Esophagus squamous epithelium (tissue), 5 donors: ENCODE data around the gene TSPAN32. TPM values are rescaled to one million over a fixed set of nuclear protein-coding genes. Genes with fewer than 3 reads are reported as not detected.

Experiments used
- DNase-seq: peaks from one replicate; lab custom pipeline; 2025; lab: John Stamatoyannopoulos, UW
- H3K27ac ChIP-seq, 4 donors: fragments of 200-600 bp; sonication (generic); one replicate each; pipeline ENCODE4 v1.5.1; 2016 to 2019; ENCODE audit warnings: mild to moderate bottlenecking in 1 of 4
- H3K27me3 ChIP-seq, 4 donors: fragments of 200-600 bp; sonication (generic); 1 replicate in 3 of 4; 2 replicates in 1 of 4; pipeline versions ENCODE4 v1.5.1 to v1.6.0; 2017 to 2021; ENCODE audit warnings: antibody characterized with exemption in 1 of 4
- H3K36me3 ChIP-seq, 3 donors: fragments of 200-600 bp; sonication (generic); one replicate each; pipeline ENCODE4 v1.5.1; 2016 to 2019
- H3K4me1 ChIP-seq, 3 donors: fragments of 200-600 bp; sonication (generic); one replicate each; pipeline ENCODE4 v1.5.1; 2017 to 2019
- H3K4me3 ChIP-seq, 4 donors: fragments of 200-600 bp; sonication (generic); 1 replicate in 3 of 4; 2 replicates in 1 of 4; pipeline ENCODE4 v1.5.1; 2016 to 2019; ENCODE audit warnings: mild to moderate bottlenecking in 2 of 4, moderate library complexity in 1 of 4
- H3K9me3 ChIP-seq, 3 donors: fragments of 200-600 bp; sonication (generic); one replicate each; pipeline ENCODE4 v1.5.1; 2016 to 2019
- POLR2A ChIP-seq, 4 donors: fragments of 450-650 bp; IDR thresholded peaks; one replicate each; pipeline ENCODE4 v1.6.1; 2017; ENCODE audit warnings: antibody characterized with exemption in 4 of 4, mild to moderate bottlenecking in 4 of 4, moderate library complexity in 3 of 4
- WGBS, 2 donors: methylation state at CpG; one replicate each; pipeline ENCODE4 v1.1.5; 2018; 5-methylcytosine and 5-hydroxymethylcytosine counted together
- intact Hi-C: fragments of 100-400 bp; cut with DNase I; formaldehyde crosslinking; loops from one replicate; pipeline ENCODE4 v1.15.0; 2022
- total RNA-seq, 4 donors: library from RNA; depleted of rRNA; stranded (reverse); fragments of >200 nt; gene quantifications; one replicate each; pipeline ENCODE4 v1.1.0, GENCODE V29; 2016
- TF ChIP-seq, protein P1 (sequence below), 6 experiments: fragments of 450-650 bp in 4 of 6; fragments of 200-600 bp in 2 of 6; sonication (generic) in 2 of 6; IDR thresholded peaks; one replicate each; pipeline ENCODE4 v1.5.1; 2016 to 2019; ENCODE audit warnings: antibody characterized with exemption in 6 of 6, mild to moderate bottlenecking in 4 of 6, moderate library complexity in 4 of 6
- donor health status: DM: yes; HTN: yes; CAD: no.

Gene TSPAN32
- total RNA-seq, 4 donors from 2014 or later: 2.5 TPM; not detected in 3

DNA sequence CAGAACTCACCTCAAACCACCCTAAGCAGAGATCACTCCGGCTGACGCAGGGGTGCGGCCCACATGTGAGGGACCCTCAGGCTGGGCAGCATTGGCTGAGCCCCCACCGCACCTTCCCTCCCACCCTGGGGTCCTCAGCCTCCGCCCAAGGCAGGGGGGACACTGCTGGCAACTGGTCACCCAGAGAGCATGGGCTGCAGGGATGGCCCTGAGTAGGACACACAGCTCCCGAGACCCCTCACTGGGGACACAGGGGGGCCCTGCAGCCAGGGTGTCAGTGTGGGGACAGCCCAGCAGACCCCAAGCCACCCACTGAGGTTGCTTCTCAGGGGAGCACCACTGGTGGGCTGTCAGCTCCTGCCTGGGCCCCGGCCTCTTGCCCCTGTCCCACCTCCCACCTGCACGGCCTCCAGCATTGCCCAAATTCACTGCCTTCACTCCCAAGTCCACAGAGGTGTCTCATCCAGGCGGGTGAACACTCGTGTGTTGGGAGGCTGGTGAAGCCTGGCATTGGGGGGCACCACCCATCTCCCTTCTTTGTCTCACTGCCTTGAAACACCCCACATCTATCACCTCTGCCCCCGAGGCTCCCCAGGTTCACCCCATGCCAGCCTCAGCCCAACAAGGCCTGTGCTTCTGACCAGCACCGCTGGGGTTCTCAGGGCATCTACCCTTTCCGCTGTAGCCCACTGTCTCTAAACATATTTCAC, 4.7 kb upstream of the TSPAN32 start:
- H3K36me3 ChIP-seq: no peaks in the 10 kb centered on the region
- H3K27ac ChIP-seq: no peak overlapping the region
- 73 to 81% methylated on average over 5 to 8 of the region's 13 CpGs for WGBS, 2 donors
- no peak for DNase-seq
- peaks cover 0 to 30% (median 0%) of the 10 kb centered on the region in 4 donors for H3K27me3 ChIP-seq
- intact Hi-C loops: no loop called here
- H3K4me1 ChIP-seq: no peaks in the 10 kb centered on the region
- TF ChIP-seq, protein P1, sequence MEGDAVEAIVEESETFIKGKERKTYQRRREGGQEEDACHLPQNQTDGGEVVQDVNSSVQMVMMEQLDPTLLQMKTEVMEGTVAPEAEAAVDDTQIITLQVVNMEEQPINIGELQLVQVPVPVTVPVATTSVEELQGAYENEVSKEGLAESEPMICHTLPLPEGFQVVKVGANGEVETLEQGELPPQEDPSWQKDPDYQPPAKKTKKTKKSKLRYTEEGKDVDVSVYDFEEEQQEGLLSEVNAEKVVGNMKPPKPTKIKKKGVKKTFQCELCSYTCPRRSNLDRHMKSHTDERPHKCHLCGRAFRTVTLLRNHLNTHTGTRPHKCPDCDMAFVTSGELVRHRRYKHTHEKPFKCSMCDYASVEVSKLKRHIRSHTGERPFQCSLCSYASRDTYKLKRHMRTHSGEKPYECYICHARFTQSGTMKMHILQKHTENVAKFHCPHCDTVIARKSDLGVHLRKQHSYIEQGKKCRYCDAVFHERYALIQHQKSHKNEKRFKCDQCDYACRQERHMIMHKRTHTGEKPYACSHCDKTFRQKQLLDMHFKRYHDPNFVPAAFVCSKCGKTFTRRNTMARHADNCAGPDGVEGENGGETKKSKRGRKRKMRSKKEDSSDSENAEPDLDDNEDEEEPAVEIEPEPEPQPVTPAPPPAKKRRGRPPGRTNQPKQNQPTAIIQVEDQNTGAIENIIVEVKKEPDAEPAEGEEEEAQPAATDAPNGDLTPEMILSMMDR (IDR thresholded peaks at IDR 0.05): no peak
- no peak for TF ChIP-seq POLR2A (IDR thresholded peaks at IDR 0.05)
- H3K9me3 ChIP-seq: no peaks in the 10 kb centered on the region
- H3K4me3 ChIP-seq: no peak overlapping the region

DNA sequence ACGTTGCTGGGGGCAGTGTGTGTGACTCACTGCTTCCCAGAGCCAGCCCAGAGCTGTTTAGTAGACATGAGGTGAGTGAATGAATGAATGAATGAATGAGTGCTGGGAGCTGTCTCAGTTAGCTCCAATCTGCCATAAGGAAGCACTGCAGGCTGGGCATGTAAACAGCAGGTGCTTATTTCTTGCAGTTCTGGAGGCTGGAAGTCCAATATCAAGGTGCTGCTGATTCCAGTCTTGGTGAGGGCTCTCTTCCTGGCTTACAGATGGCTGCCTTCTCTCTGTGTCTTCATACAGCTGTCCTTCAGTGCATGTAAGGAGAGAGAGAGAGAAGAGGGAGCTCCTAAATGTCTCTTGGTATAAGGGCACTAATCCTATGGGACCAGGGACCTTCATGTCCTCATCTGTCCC, 4.2 kb upstream of the TSPAN32 start:
- Histone ChIP-seq H3K4me3 (no peak overlapping the region), H3K27ac (no peak overlapping the region), H3K9me3 (no peaks in the 10 kb centered on the region), H3K27me3 (peaks cover 0 to 30% (median 0%) of the 10 kb centered on the region in 4 donors), H3K36me3 (no peaks in the 10 kb centered on the region), H3K4me1 (peaks cover 0 to 5% (median 0%) of the 10 kb centered on the region in 3 donors)
- 42 to 43% methylated on average over 1 of the region's 1 CpG for WGBS, 2 donors
- TF ChIP-seq, protein P1 (IDR thresholded peaks at IDR 0.05): no peak
- no peak for TF ChIP-seq POLR2A (IDR thresholded peaks at IDR 0.05)
- intact Hi-C loops: no loop called here
- DNase-seq: no peak

DNA sequence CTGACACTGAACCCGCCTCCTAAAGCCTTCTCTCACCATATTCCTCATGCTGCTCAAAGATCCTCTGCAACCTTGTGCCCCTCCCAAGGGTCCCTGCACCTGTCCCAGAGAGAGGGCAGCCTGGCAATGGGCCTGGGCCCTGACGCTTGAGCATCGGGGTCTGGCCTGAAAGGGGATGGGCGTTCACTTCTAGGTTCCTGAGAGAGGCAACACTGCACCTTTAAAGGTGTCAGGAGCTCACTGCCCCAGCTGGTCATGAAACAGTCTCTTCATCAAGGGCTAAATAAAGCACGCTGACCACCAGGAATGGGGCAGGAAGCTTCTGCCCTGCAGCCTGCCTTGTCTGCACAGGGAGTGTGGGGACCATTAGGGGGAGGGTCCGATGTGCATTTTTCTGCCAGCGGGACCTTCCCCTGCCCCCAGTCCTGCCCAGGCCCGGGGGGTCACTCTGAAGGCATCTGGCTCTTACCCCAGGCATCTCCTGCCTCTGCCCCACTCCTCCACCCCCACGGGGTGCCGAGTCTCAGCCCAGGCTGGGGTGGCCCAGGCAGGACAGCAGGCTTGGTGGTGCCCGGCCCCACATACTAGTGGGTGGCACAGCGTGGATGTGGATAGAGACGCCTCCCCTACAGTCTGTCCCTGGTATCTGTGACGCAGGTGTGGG, 3.5 kb upstream of the TSPAN32 start:
- H3K4me3 ChIP-seq: no peak overlapping the region
- H3K36me3 ChIP-seq: no peaks in the 10 kb centered on the region
- no peak for DNase-seq
- no peak overlapping the region for H3K27ac ChIP-seq
- intact Hi-C loops: no loop called here
- no peaks in the 10 kb centered on the region for H3K9me3 ChIP-seq
- peaks cover 0 to 28% (median 0%) of the 10 kb centered on the region in 4 donors for H3K27me3 ChIP-seq
- H3K4me1 ChIP-seq: peaks cover 0 to 12% (median 5%) of the 10 kb centered on the region in 3 donors
- TF ChIP-seq, protein P1 (IDR thresholded peaks at IDR 0.05): no peak
- TF ChIP-seq POLR2A (IDR thresholded peaks at IDR 0.05): no peak
- 78% methylated on average over 4 of the region's 14 CpGs; no CpG with 5 or more reads in 1 of the 2 donors for WGBS, 2 donors

DNA sequence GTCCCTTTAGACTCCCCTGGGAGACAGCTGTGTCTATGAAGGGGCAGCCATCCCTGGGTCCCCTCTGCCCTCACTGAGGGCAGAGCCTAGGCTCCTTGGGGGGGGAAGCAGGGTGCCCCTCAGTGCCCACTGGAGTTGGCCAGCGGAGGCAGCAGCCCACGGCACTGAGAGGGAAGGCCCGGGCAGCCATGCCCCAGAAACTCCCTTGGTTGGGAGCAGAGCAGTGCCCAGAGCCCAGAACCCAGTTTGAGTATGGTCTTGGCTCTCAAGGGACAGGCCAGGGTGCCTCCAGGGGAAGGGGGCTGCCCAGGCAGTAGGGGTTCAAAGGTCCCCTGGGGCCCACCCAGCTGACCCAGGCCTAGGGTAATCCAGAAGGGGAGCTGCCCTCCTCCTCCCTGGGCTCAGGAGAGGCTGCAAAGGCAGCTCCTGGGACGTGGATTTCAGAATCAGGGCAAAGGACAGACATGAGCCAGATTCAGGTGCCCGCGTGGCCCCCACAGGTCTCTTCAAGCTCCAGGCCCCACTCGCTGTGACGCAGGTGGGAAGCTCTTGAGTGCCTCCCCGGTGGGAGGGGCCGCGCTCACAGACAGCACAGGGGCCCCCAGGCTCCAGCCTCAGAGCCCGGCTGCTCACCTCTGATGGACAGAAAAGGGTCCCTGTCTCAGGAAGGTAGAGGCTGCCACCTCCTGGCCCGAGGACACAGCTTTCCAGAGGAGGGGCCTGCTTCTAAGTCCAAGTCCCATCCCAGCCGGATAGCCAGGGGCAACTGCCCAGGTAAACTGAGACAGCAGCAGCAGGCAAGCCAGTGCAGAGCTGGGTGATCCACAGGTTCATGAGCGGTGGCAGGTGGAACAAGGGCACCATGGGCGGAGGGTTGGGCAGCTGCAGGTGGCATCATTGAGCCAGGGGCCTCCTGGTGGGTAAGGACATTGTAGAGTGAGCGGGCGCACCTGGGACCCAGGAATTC, 2.7 kb upstream of the TSPAN32 start:
- no peak for DNase-seq
- no peak overlapping the region for H3K27ac ChIP-seq
- TF ChIP-seq POLR2A (IDR thresholded peaks at IDR 0.05): no peak
- TF ChIP-seq, protein P1 (IDR thresholded peaks at IDR 0.05): peak in 5 of 6 experiments; percentile 29 to 68 (median 52)
- H3K36me3 ChIP-seq: no peaks in the 10 kb centered on the region
- 58% methylated on average over 3 of the region's 18 CpGs; no CpG with 5 or more reads in 1 of the 2 donors for WGBS, 2 donors
- H3K4me1 ChIP-seq: peaks cover 0 to 20% (median 8%) of the 10 kb centered on the region in 3 donors
- H3K9me3 ChIP-seq: no peaks in the 10 kb centered on the region
- peaks cover 0 to 20% (median 0%) of the 10 kb centered on the region in 4 donors for H3K27me3 ChIP-seq
- H3K4me3 ChIP-seq: no peak overlapping the region
- intact Hi-C loops: no loop called here
